SU-DHL-6 (cell line): ENCODE results near the gene HIVEP3.

ENCODE experiments used
- EZH2phosphoT487 ChIP-seq: fragments of 200-600 bp; sonication (generic), shearing (Covaris generic); conservative IDR thresholded peaks from 2 replicates; pipeline ENCODE4 v1.6.1; 2018; ENCODE audit warnings: mild to moderate bottlenecking, antibody characterized with exemption, low read length, moderate library complexity, mixed read lengths
- TF ChIP-seq, protein P1 (sequence below): fragments of 200-600 bp; sonication (generic); IDR thresholded peaks from one replicate; pipeline ENCODE4 v1.5.1; 2017; ENCODE audit warnings: antibody characterized with exemption, mild to moderate bottlenecking, low read length, moderate library complexity; ENCODE audit not compliant: insufficient read depth, poor library complexity, severe bottlenecking

- no peak for TF ChIP-seq EZH2phosphoT487
- TF ChIP-seq, protein P1, sequence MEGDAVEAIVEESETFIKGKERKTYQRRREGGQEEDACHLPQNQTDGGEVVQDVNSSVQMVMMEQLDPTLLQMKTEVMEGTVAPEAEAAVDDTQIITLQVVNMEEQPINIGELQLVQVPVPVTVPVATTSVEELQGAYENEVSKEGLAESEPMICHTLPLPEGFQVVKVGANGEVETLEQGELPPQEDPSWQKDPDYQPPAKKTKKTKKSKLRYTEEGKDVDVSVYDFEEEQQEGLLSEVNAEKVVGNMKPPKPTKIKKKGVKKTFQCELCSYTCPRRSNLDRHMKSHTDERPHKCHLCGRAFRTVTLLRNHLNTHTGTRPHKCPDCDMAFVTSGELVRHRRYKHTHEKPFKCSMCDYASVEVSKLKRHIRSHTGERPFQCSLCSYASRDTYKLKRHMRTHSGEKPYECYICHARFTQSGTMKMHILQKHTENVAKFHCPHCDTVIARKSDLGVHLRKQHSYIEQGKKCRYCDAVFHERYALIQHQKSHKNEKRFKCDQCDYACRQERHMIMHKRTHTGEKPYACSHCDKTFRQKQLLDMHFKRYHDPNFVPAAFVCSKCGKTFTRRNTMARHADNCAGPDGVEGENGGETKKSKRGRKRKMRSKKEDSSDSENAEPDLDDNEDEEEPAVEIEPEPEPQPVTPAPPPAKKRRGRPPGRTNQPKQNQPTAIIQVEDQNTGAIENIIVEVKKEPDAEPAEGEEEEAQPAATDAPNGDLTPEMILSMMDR = no peak
These were observed 210.9 kb downstream of the HIVEP3 start for GRCh38 chr1:41707793-41708192.
